ENCODE results near the gene DPP6. TPM values are rescaled to one million over a fixed set of nuclear protein-coding genes. Genes with fewer than 3 reads are reported as not detected.
"Not testable (repeated sequence)": the region's sequence is repeated elsewhere in the genome, so short reads cannot be mapped to it uniquely, and the experiment has no call there.

The DPP6 gene
- total RNA-seq, 3 donors from 2014 or later (not counting 1 experiment from before 2014, with no cell fraction given), result not detected

DNA sequence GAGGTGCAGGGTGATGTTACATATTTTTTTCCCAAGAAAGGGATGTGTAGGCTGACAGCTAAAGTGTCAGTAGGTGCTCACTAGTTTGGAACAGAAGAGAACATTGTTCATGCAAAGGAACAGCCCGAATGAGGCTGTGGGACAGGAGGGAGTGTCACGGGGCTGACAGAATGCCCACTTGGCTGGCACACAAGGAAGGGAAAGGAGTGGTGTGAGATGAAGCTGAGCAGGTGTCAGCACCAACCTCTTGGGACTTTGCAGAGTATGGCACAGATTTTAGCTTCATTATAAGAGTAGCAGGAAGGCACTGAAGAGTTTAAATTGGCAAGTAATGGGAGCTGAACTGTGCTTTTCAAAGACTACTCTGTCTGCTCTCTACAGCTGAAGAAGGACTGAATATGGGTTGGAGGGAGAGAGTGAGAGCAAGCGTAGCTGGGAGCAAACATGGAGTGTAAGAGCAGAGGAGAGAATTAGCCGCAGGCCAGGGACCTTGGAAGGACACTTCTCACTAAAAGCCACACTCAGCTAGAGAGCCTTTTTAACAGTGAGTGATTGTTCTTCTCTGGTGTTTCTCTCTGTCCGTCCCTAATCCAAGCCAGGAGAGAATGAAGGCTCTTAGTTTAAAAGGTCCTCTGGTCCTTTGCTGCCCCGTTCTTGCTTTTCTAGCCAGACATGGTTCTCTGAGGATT, 35.0 kb downstream of the DPP6 start:
- H3K4me3 Mint-ChIP-seq; H3K9me3 ChIP-seq (ENCODE audit: control insufficient read depth, insufficient read depth, low read length); H3K4me1 Mint-ChIP-seq; H3K27ac ChIP-seq (ENCODE audit: low read length); intact Hi-C loops (cut with micrococcal nuclease); H3K4me1 ChIP-seq (ENCODE audit: control insufficient read depth, insufficient read depth, low read length); H3K9me3 Mint-ChIP-seq; H3K36me3 Mint-ChIP-seq; H3K27me3 ChIP-seq (ENCODE audit: control insufficient read depth, insufficient read depth, low read length); ATAC-seq; H3K27ac Mint-ChIP-seq; H3K27me3 Mint-ChIP-seq (ENCODE audit: low read depth in 2 of 2); H3K36me3 ChIP-seq (ENCODE audit: control insufficient read depth, insufficient read depth, low read length); DNase-seq; H3K4me3 ChIP-seq (ENCODE audit: low read length): not testable (repeated sequence)
- 74% methylated on average over 4 of the region's 6 CpGs for WGBS (ENCODE audit: insufficient coverage)

DNA sequence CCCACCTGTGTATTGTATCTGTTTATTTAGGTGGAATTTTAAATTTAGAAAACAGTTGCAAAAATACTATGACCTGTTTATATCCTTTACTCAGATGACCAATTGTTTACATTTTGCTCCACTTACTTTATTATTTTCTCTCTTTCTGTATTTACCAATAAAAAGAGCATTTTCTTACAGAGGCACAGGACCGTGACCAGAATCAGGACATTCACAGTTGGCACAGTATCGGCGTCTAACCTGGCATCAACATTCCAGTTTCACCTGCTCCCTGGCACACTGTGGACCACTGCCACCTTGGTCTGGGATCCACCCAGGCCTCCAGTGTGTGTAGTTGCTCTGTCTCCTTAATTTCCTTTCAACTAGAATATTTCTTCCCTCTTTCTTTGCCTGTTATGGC, 39.9 kb downstream of the DPP6 start:
- H3K4me3 Mint-ChIP-seq; H3K9me3 Mint-ChIP-seq; H3K4me3 ChIP-seq (ENCODE audit: low read length); ATAC-seq; intact Hi-C loops (cut with micrococcal nuclease); H3K36me3 Mint-ChIP-seq; H3K27me3 Mint-ChIP-seq (ENCODE audit: low read depth in 2 of 2); H3K4me1 ChIP-seq (ENCODE audit: control insufficient read depth, insufficient read depth, low read length); H3K36me3 ChIP-seq (ENCODE audit: control insufficient read depth, insufficient read depth, low read length); H3K9me3 ChIP-seq (ENCODE audit: control insufficient read depth, insufficient read depth, low read length); DNase-seq; H3K27me3 ChIP-seq (ENCODE audit: control insufficient read depth, insufficient read depth, low read length); H3K27ac Mint-ChIP-seq; H3K27ac ChIP-seq (ENCODE audit: low read length); H3K4me1 Mint-ChIP-seq: not testable (repeated sequence)
- 100% methylated on average over 3 of the region's 3 CpGs for WGBS (ENCODE audit: insufficient coverage)

DNA sequence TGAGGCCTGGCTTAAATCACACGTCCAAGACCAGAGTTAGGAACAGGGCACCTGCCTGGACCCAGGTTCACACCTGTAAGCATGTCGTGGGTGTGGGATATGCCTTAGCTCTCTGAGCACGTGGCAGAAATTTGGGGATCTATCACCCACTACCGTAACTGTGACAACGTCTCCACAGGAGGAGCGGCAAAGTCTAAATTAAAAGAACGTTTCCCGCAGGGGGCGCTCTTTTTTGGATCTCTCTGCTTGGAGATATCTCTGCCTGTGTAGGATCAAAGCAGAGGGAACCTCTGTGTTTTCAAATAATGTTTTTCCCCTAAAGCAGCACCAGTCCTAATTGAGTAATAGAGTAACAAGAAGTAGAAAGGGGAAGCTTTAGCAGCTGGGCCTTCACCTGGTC, 43.0 kb downstream of the DPP6 start:
- H3K9me3 Mint-ChIP-seq; H3K4me3 ChIP-seq (ENCODE audit: low read length); intact Hi-C loops (cut with micrococcal nuclease); H3K27ac ChIP-seq (ENCODE audit: low read length); H3K4me3 Mint-ChIP-seq; H3K36me3 Mint-ChIP-seq; H3K27me3 ChIP-seq (ENCODE audit: control insufficient read depth, insufficient read depth, low read length); H3K9me3 ChIP-seq (ENCODE audit: control insufficient read depth, insufficient read depth, low read length); DNase-seq; H3K36me3 ChIP-seq (ENCODE audit: control insufficient read depth, insufficient read depth, low read length); H3K4me1 ChIP-seq (ENCODE audit: control insufficient read depth, insufficient read depth, low read length); ATAC-seq; H3K4me1 Mint-ChIP-seq; H3K27ac Mint-ChIP-seq; H3K27me3 Mint-ChIP-seq (ENCODE audit: low read depth in 2 of 2): not testable (repeated sequence)
- WGBS (ENCODE audit: insufficient coverage), result 62% methylated on average over 3 of the region's 9 CpGs

DNA sequence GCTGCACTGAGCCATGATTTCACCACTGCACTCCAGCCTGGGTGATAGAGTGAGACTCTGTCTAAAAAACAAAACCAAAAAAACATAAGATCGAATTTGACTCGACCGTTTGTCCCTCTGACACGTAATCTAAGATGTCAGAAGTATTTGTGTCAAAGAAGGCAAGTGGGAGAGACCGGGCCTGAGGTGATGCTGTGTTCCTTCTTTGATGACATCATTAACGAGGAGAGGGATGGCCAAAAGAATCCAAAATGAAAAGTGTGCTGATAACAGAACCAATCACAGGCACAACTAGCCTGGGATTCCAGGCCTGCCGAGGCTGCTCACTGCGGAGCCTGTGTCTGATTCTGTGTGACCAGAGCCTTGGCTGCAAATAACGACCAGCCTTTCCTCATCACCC, 52.9 kb downstream of the DPP6 start:
- H3K4me1 Mint-ChIP-seq; intact Hi-C loops (cut with micrococcal nuclease); H3K27ac ChIP-seq (ENCODE audit: low read length); H3K9me3 ChIP-seq (ENCODE audit: control insufficient read depth, insufficient read depth, low read length); H3K27me3 ChIP-seq (ENCODE audit: control insufficient read depth, insufficient read depth, low read length); DNase-seq; H3K4me3 Mint-ChIP-seq; H3K27me3 Mint-ChIP-seq (ENCODE audit: low read depth in 2 of 2); H3K4me3 ChIP-seq (ENCODE audit: low read length); H3K36me3 ChIP-seq (ENCODE audit: control insufficient read depth, insufficient read depth, low read length); H3K4me1 ChIP-seq (ENCODE audit: control insufficient read depth, insufficient read depth, low read length); ATAC-seq; H3K36me3 Mint-ChIP-seq; H3K27ac Mint-ChIP-seq: not testable (repeated sequence)
- WGBS (ENCODE audit: insufficient coverage), result 72% methylated on average over 9 of the region's 9 CpGs
- H3K9me3 Mint-ChIP-seq, result peaks cover 4 to 12% of the 10 kb centered on the region in 2 donors

DNA sequence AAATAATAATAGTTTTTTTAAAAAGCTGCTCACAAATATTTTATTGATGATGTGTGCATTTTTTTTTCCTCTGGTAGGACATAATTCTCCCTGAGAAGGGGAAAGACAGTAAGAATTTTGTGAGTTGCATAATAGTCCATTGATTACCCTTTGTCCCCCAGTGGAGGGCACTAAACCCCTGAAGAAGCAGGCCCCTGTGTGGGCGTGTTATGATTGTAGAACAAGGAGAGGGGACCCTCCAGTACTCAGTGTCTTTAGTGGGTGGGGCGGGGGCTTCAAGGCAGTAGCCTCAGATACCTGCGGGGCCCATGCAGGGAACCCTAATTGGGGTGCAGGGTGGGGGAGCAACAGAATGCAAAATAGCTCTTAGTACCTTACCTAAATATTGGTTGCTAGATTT, 57.4 kb downstream of the DPP6 start:
- H3K27ac ChIP-seq (ENCODE audit: low read length); DNase-seq; H3K27me3 ChIP-seq (ENCODE audit: control insufficient read depth, insufficient read depth, low read length); H3K36me3 Mint-ChIP-seq; H3K36me3 ChIP-seq (ENCODE audit: control insufficient read depth, insufficient read depth, low read length); H3K4me1 Mint-ChIP-seq; ATAC-seq; H3K4me3 ChIP-seq (ENCODE audit: low read length); H3K27me3 Mint-ChIP-seq (ENCODE audit: low read depth in 2 of 2); H3K4me1 ChIP-seq (ENCODE audit: control insufficient read depth, insufficient read depth, low read length); intact Hi-C loops (cut with micrococcal nuclease); H3K4me3 Mint-ChIP-seq; H3K9me3 ChIP-seq (ENCODE audit: control insufficient read depth, insufficient read depth, low read length); H3K27ac Mint-ChIP-seq: not testable (repeated sequence)
- WGBS (ENCODE audit: insufficient coverage), result no CpG with 5 or more reads among the region's 3 CpGs
- H3K9me3 Mint-ChIP-seq, result peaks cover 6 to 10% of the 10 kb centered on the region in 2 donors

DNA sequence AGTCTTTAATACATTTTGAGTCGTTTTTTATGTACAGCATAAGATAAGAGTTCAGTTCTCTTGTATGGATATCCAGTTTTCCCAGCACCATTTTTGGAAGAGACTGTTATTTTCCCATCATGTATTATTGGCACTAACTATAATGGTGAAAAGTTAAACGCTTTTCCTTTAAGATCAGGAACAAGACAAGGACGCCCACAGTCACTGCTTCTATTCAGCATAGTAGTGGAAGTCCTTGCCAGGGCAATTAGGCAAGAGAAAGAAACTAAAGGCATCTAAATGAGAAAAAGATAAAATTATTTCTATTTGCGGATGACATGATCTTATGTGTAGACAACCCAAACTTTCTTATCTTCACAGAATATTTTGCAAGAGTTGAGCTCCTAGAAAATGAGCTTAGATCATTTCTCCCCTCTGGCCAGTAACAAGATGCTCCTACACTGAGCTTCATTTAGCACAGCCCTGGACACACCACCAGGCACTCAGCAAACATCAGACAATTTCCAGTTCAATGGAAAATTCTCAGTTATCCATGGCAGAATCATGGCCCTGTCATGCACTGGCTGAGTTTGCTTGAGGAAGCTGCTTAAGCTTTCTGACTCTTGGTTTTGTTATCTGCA, 61.6 kb downstream of the DPP6 start:
- WGBS (ENCODE audit: insufficient coverage), result 91% methylated on average over 2 of the region's 4 CpGs
- H3K36me3 Mint-ChIP-seq; intact Hi-C loops (cut with micrococcal nuclease); H3K4me1 ChIP-seq (ENCODE audit: control insufficient read depth, insufficient read depth, low read length); H3K36me3 ChIP-seq (ENCODE audit: control insufficient read depth, insufficient read depth, low read length); H3K4me1 Mint-ChIP-seq; H3K27ac Mint-ChIP-seq; ATAC-seq; H3K4me3 Mint-ChIP-seq; H3K9me3 ChIP-seq (ENCODE audit: control insufficient read depth, insufficient read depth, low read length); H3K9me3 Mint-ChIP-seq; H3K27me3 ChIP-seq (ENCODE audit: control insufficient read depth, insufficient read depth, low read length); H3K27me3 Mint-ChIP-seq (ENCODE audit: low read depth in 2 of 2); H3K27ac ChIP-seq (ENCODE audit: low read length); H3K4me3 ChIP-seq (ENCODE audit: low read length); DNase-seq: not testable (repeated sequence)

DNA sequence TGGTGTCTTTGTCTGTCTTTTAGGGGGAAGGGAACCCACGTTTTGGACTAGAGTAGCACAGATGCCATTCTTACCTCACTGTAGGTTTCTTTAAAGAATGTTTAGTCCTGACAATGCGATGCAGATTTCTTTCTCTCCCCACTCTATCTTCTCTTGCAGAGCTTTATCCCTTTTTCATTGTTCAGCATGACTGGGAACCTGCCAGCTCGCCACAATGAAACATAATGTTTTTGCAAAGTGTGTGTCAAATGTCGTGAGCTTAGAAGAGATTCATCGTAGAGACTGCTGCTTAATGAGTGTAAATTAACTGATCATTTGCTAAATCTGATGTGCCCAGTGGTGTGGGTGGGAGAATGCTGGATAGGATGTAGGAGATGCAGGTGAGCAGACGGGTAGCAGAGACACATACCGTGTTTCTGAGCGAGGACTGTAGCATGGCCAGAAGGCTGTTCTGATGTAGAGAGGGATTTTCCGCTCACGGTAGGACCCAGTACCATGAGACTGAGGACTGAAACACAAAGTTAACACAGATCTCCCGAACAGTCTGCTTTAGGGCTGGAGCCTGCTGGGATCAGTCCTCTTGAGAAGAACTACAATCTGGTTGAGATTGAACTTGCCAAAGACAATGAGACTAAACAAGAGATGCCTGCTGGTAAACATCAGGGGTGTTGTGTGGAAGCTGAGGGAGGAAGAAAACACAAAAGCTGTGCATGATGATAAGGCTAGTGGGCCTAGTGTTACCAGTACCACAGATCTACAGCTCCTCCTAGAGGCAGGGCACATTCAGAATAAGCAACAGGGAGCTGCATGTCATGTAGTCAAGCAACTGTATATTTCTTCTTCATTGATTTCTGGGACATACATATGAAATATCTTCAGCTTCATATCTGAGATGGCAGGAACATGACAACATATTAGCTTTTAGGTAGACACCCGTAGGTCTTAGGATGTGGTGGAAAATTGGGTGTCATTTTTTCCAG, 65.5 kb downstream of the DPP6 start:
- H3K27me3 ChIP-seq (ENCODE audit: control insufficient read depth, insufficient read depth, low read length); H3K36me3 Mint-ChIP-seq; H3K27ac ChIP-seq (ENCODE audit: low read length); H3K9me3 Mint-ChIP-seq; H3K4me3 ChIP-seq (ENCODE audit: low read length); H3K36me3 ChIP-seq (ENCODE audit: control insufficient read depth, insufficient read depth, low read length); DNase-seq; H3K9me3 ChIP-seq (ENCODE audit: control insufficient read depth, insufficient read depth, low read length); intact Hi-C loops (cut with micrococcal nuclease); ATAC-seq; H3K4me1 Mint-ChIP-seq; H3K27me3 Mint-ChIP-seq (ENCODE audit: low read depth in 2 of 2); H3K4me3 Mint-ChIP-seq; H3K27ac Mint-ChIP-seq; H3K4me1 ChIP-seq (ENCODE audit: control insufficient read depth, insufficient read depth, low read length): not testable (repeated sequence)
- 85% methylated on average over 7 of the region's 12 CpGs for WGBS (ENCODE audit: insufficient coverage)

Measured in natural killer cell (primary cell).